GM10266 (cell line): ENCODE results near the gene RAMP1.

Experiments
- DNase-seq: peaks from one replicate; pipeline ENCODE4 v3.0.0; 2012; ENCODE audit errors: extremely low spot score
- CTCF ChIP-seq: IDR thresholded peaks from 2 replicates; pipeline ENCODE4 v1.5.1; 2012; ENCODE audit warnings: mild to moderate bottlenecking, low read depth; ENCODE audit not compliant: control insufficient read depth, insufficient read depth; ENCODE audit errors: missing control alignments

The RAMP1 gene

GRCh38 chr2:237923481-237924163 is 64.2 kb downstream of the RAMP1 start:
- DNase-seq, result peak; percentile 95
- TF ChIP-seq CTCF, result peak; percentile 94

DNA sequence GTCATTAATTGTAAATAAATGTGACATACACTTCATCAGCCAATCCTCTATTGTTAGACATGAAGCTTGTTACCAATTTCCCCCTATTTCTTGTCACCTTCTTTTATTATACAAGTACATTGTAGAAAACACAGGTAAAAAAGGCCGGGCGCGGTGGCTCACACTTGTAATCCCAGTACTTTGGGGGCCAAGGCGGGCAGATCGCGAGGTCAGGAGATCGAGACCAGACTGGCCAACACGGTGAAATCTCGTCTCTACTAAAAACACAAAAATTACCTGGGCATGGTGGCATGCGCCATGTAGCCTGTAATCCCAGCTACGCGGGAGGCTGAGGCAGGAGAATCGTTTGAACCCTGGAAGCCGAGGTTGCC is 64.7 kb downstream of the RAMP1 start:
- no peak for TF ChIP-seq CTCF
- DNase-seq, result no peak

- no peak for DNase-seq
- TF ChIP-seq CTCF, result no peak
These were observed 67.7 kb downstream of the RAMP1 start for GRCh38 chr2:237927135-237927534.

GRCh38 chr2:237927986-237928385 is 68.6 kb downstream of the RAMP1 start:
- no peak for DNase-seq
- TF ChIP-seq CTCF, result no peak

DNA sequence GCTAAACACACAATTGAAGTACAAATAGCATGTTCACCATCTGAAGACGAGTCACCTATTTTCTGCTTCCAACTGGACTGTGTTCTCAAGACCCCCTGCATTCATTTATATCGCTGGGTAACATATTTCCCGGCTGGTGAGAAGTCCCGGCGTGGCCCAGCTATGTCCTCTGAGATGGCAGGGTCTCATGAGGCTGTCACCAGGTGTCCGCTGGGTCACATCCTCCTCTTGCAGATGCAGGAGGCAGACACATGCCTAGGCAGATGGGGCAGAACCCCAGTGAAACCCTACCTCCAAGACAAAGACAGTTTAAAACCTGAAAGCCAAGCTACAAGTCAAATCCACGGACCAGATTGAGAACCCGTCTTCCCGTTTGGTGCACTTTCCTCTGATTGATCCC is 70.6 kb downstream of the RAMP1 start:
- DNase-seq, result no peak
- TF ChIP-seq CTCF, result no peak

GRCh38 chr2:237931205-237931721 is 71.8 kb downstream of the RAMP1 start:
- TF ChIP-seq CTCF, result no peak
- DNase-seq, result no peak

GRCh38 chr2:237932731-237933131 is 73.3 kb downstream of the RAMP1 start:
- no peak for DNase-seq
- TF ChIP-seq CTCF, result no peak
